Measurements from ENCODE around the gene ARPC2.

ARPC2 gene

GRCh38 chr2:218245214-218245613 lies 28.2 kb downstream of the ARPC2 start:
- peaks cover 37% of the 10 kb centered on the region for H3K4me1 Mint-ChIP-seq (ENCODE audit: low read depth)
- H3K9me3 Mint-ChIP-seq: no peaks in the 10 kb centered on the region

GRCh38 chr2:218249691-218250090 lies 32.7 kb downstream of the ARPC2 start:
- H3K36me3 Mint-ChIP-seq (ENCODE audit: low read depth): peaks cover 100% of the 10 kb centered on the region
- no peak overlapping the region for H3K4me3 Mint-ChIP-seq
- H3K27ac Mint-ChIP-seq: peak overlapping the region; percentile 81
- no peaks in the 10 kb centered on the region for H3K27me3 Mint-ChIP-seq
- H3K4me1 Mint-ChIP-seq (ENCODE audit: low read depth): peaks cover 73% of the 10 kb centered on the region
- H3K9me3 Mint-ChIP-seq: no peaks in the 10 kb centered on the region
- intact Hi-C loops (cut with micrococcal nuclease): loop anchor here (5.0 kb wide), 1 partner anchor 62 kb away; no protein-coding TSS in a partner anchor

More at GRCh38 chr2:218245214-218245613, 28.2 kb downstream of the ARPC2 start:
- no peaks in the 10 kb centered on the region for H3K27me3 Mint-ChIP-seq
- no peak overlapping the region for H3K4me3 Mint-ChIP-seq
- peak overlapping the region; percentile 27 for H3K27ac Mint-ChIP-seq
- H3K36me3 Mint-ChIP-seq (ENCODE audit: low read depth): peaks cover 100% of the 10 kb centered on the region
- intact Hi-C loops (cut with micrococcal nuclease): loop anchor here (5.0 kb wide), 1 partner anchor 58 kb away; no protein-coding TSS in a partner anchor

DNA sequence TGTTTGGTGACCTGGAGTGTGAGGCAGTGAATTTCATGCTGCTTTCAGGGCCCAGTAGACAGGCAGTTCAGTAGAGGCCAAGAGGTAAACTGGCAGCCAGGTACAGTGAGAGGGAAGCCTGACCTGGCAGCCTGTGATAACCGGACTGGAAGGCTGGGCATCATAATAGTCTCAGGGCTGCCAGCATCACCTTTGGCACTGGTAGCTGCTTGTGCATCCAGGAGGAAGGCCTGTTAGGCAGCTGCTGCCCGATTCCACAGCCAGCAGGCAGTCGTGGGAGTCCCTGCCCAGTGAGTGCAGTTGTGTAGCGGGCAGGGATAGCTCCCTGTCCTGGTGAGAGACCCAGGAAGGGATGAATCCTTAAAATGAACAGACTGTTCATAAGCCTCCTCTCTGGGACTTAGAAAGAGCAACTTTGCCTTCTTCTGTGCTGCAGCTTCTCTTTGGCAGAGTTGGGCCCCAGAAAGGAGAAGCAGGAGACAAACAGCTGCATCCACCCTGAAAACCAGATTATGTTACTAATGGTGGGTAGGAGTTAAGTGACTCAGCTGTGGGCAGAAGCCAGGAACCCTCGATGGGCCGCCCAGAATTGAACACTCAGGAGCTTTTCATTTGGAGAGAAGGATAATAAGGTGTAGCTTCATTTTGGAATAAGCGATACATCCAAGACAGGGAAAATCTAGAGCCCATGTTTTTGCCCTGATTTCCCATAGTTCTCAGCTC lies 35.7 kb downstream of the ARPC2 start:
- Mint-ChIP-seq H3K27ac (peak overlapping the region; percentile 81), H3K36me3 (ENCODE audit: low read depth) (peaks cover 92% of the 10 kb centered on the region), H3K9me3 (no peaks in the 10 kb centered on the region), H3K27me3 (no peaks in the 10 kb centered on the region), H3K4me3 (peak overlapping the region; percentile 30), H3K4me1 (ENCODE audit: low read depth) (peaks cover 95% of the 10 kb centered on the region)
- intact Hi-C loops (cut with micrococcal nuclease): no loop called here

GRCh38 chr2:218253232-218253625 lies 36.2 kb downstream of the ARPC2 start:
- no peaks in the 10 kb centered on the region for H3K9me3 Mint-ChIP-seq
- peaks cover 95% of the 10 kb centered on the region for H3K4me1 Mint-ChIP-seq (ENCODE audit: low read depth)
- intact Hi-C loops (cut with micrococcal nuclease): no loop called here
- H3K4me3 Mint-ChIP-seq: no peak overlapping the region
- H3K36me3 Mint-ChIP-seq (ENCODE audit: low read depth): peaks cover 86% of the 10 kb centered on the region
- H3K27ac Mint-ChIP-seq: peak overlapping the region; percentile 81
- no peaks in the 10 kb centered on the region for H3K27me3 Mint-ChIP-seq

DNA sequence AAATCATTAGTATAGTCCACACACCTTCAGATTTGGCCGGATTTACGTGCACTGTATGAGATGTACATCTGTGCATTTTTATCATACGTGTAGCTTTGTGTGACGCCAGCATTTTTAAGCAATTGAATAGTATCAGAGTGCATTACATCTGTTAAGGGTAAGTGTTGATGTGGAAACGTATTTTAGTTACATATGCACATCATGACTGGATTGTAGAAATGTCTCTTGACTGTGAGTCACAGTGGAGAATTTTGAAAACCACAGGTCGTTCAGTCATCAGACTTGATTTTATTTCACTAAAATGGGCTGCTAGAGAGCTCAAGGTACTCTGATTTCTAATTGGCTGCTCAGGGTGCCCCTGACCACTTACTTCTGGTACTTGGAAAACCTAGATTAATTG lies 38.5 kb downstream of the ARPC2 start:
- H3K36me3 Mint-ChIP-seq (ENCODE audit: low read depth): peaks cover 64% of the 10 kb centered on the region
- peaks cover 95% of the 10 kb centered on the region for H3K4me1 Mint-ChIP-seq (ENCODE audit: low read depth)
- peak overlapping the region; percentile 81 for H3K27ac Mint-ChIP-seq
- intact Hi-C loops (cut with micrococcal nuclease): loop anchor here (5.0 kb wide), 1 partner anchor 38 kb away; the partner anchor contains the start of gene ARPC2
- no peak overlapping the region for H3K4me3 Mint-ChIP-seq
- H3K9me3 Mint-ChIP-seq: no peaks in the 10 kb centered on the region
- H3K27me3 Mint-ChIP-seq: no peaks in the 10 kb centered on the region

DNA sequence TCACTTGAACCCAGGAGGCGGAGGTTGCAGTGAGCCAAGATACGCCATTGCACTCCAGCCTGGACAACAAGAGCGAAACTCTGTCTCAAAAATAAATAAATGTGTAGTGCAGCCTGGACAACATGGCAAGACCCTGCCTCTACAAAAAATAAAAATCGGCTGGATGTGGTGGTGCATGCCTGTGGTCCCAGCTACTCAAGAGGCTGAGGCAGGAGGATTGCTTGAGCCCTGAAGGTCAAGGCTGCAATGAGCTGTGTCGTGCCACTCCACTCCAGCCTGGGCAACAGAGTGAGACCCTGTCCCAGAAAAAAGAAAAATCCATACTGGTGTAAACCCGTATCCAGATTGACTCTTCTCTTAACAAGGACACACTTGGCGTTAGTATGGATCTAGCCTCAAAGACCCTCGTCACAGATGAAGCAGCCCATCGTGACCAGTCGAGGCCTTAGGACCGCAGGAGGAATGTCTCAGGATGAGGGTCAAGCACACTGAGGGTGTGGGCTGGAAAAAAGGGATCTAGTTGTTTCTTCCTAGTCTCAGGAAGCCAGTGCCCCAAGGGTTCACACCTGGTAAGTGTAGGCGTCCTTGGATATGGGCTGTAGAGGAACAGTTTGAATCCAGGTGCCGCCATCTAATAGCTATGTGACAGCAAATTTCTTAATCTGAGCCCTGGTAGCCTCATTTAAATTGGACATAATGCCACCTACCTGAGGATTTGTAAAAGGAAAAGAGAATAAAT lies 39.8 kb downstream of the ARPC2 start:
- Mint-ChIP-seq H3K27ac (peak overlapping the region; percentile 81), H3K9me3 (no peaks in the 10 kb centered on the region), H3K27me3 (no peaks in the 10 kb centered on the region), H3K36me3 (ENCODE audit: low read depth) (peaks cover 51% of the 10 kb centered on the region), H3K4me1 (ENCODE audit: low read depth) (peaks cover 95% of the 10 kb centered on the region), H3K4me3 (no peak overlapping the region)
- intact Hi-C loops (cut with micrococcal nuclease): loop anchor here (5.0 kb wide), 1 partner anchor 39 kb away; the partner anchor contains the start of gene ARPC2

DNA sequence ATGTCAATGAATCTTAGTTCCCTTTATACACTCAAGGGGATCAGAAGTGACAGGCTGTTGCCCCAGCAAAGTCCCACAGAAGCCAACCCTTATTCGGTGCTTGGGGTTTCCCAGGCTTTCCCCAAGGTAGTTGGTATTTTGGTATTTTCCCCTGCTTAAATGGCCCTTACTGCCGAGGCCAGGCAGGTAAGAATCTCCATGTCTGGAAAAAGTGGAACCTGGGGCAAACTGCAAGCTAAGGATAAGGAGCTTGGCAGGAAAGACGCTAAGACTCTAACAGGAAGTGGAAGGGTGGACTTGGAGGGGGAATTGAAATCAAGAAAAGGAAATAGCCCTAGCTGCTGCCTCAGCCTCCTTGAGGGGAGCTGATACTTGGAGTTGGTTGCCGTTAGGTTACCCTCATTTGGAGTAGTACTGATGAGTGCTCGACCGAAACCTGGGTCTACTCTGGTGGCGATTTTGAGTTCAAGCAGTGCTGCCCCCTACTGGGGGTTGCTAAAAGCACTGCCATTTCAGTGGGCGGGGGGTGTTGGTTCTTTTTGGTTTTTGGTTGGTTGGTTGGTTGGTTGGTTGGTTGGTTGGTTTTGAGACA lies 40.5 kb downstream of the ARPC2 start:
- Mint-ChIP-seq H3K4me3 (no peak overlapping the region), H3K4me1 (ENCODE audit: low read depth) (peaks cover 95% of the 10 kb centered on the region)

DNA sequence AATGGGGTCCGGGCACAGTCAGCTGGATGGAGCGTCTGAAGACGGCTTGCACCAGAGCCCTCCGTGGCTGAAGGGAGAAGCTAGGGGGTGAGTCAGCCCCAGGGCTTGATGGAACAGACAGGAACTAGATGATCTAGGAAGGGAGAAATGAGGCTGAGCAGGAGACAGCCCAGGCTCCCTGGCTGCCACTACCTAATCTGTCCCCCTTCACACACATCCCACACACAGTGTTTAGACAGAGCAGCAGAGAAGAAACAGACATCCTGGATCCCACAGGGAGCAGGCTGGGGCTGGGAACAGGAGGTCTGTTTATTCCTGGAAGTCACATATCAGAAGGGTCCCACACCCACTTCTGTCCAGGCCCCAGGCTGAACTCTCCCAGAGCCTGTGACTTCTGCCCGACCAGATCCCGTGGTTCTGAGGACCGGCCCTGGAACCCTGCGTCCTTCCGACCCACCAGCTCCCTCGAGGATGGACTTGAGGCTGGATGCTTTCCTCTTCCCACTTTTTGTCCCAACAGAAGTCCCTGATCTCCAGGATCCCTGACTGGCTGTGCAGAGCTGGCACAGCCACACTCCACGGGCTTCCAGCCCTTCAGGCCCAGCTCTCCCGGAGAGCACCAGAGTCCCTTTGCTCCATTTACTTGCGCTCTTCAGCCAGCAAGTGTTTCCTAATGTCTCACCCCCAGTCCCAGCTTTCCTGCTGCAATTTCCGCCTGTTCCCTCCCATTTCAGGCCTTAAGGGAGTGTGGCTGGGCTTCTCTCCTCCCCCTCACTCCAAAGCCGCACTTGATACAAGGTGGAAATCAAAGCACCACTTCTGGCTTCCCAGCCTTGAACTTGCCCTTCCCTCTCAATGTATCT lies 42.3 kb downstream of the ARPC2 start:
- intact Hi-C loops (cut with micrococcal nuclease): loop anchor here (5.0 kb wide), 1 partner anchor 42 kb away; the partner anchor contains the start of gene ARPC2
- peaks cover 45% of the 10 kb centered on the region for H3K36me3 Mint-ChIP-seq (ENCODE audit: low read depth)
- H3K9me3 Mint-ChIP-seq: no peaks in the 10 kb centered on the region
- peak overlapping the region; percentile 81 for H3K27ac Mint-ChIP-seq
- peaks cover 95% of the 10 kb centered on the region for H3K4me1 Mint-ChIP-seq (ENCODE audit: low read depth)
- H3K4me3 Mint-ChIP-seq: no peak overlapping the region
- H3K27me3 Mint-ChIP-seq: no peaks in the 10 kb centered on the region

More for the DNA sequence above, 40.5 kb downstream of the ARPC2 start:
- intact Hi-C loops (cut with micrococcal nuclease): loop anchor here (5.0 kb wide), 1 partner anchor 40 kb away; the partner anchor contains the start of gene ARPC2
- H3K27ac Mint-ChIP-seq: peak overlapping the region; percentile 81
- peaks cover 45% of the 10 kb centered on the region for H3K36me3 Mint-ChIP-seq (ENCODE audit: low read depth)
- H3K27me3 Mint-ChIP-seq: no peaks in the 10 kb centered on the region
- H3K9me3 Mint-ChIP-seq: no peaks in the 10 kb centered on the region

DNA sequence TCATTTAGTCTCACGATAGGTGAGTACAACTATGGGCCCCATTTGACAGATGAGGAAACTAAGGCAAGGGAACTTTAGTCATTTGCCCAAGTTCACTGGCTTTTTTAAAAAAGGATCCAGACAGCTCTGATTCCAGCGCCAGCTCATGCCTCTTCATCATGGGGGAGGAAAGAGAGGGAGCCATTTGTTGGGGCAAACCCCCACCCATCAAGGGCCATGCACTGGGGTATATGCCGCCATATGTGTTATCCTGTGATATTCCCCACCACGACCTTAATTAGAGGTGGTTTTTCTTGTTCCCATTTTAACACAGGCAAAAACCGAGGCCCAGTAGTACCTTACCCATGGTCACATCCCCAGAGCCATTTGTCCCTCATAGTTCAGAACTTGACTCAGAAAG lies 43.2 kb downstream of the ARPC2 start:
- no peaks in the 10 kb centered on the region for H3K9me3 Mint-ChIP-seq
- peaks cover 45% of the 10 kb centered on the region for H3K36me3 Mint-ChIP-seq (ENCODE audit: low read depth)
- H3K27me3 Mint-ChIP-seq: no peaks in the 10 kb centered on the region
- H3K4me3 Mint-ChIP-seq: no peak overlapping the region
- H3K27ac Mint-ChIP-seq: peak overlapping the region; percentile 81
- peaks cover 98% of the 10 kb centered on the region for H3K4me1 Mint-ChIP-seq (ENCODE audit: low read depth)
- intact Hi-C loops (cut with micrococcal nuclease): no loop called here

DNA sequence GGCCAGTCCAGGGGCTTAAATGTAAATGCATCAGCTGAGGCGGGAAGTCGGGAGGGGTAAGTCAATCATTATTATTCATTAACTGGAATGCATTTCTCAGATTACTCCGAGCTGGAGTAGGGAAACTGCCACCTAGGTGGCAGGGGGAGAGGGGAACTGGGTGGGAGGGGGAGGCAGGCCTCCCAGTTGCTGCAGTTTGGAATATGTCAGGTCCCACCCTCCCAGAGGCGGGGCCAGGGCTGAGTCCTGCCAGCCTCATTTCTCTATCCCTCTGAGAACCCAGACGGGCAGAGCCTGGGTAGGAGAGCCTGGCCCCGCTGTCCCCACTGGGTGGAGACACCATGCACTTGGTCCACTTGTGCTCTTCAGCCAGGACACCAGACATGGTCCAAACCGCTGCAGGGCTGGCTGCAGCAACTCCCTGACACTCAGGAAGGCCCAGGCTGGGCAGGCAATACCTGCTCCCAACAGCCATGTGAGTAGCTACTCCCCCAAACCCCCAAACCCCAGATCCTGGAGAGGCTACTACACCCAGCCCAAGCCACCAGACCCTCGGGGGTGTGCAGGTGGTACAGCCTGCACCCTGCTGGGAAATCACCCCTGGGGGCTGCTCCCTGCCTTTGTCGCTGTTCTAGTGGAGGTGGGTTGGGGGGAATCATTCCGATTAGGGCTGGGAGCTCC lies 43.9 kb downstream of the ARPC2 start, which contains the start of gene GPBAR1:
Gene GPBAR1, plus strand, starts transcription at position 274 of the 681 bp plus-strand sequence. CDS start 1,710 bp downstream, outside the sequence.
- intact Hi-C loops (cut with micrococcal nuclease): no loop called here
- Mint-ChIP-seq H3K27ac (peak within 1 kb of the TSS; percentile 81), H3K27me3 (no peaks in the 10 kb centered on the region), H3K4me1 (ENCODE audit: low read depth) (peaks cover 98% of the 10 kb centered on the region), H3K9me3 (no peaks in the 10 kb centered on the region), H3K36me3 (ENCODE audit: low read depth) (peaks cover 45% of the 10 kb centered on the region), H3K4me3 (peak within 1 kb of the TSS; percentile 68)

DNA sequence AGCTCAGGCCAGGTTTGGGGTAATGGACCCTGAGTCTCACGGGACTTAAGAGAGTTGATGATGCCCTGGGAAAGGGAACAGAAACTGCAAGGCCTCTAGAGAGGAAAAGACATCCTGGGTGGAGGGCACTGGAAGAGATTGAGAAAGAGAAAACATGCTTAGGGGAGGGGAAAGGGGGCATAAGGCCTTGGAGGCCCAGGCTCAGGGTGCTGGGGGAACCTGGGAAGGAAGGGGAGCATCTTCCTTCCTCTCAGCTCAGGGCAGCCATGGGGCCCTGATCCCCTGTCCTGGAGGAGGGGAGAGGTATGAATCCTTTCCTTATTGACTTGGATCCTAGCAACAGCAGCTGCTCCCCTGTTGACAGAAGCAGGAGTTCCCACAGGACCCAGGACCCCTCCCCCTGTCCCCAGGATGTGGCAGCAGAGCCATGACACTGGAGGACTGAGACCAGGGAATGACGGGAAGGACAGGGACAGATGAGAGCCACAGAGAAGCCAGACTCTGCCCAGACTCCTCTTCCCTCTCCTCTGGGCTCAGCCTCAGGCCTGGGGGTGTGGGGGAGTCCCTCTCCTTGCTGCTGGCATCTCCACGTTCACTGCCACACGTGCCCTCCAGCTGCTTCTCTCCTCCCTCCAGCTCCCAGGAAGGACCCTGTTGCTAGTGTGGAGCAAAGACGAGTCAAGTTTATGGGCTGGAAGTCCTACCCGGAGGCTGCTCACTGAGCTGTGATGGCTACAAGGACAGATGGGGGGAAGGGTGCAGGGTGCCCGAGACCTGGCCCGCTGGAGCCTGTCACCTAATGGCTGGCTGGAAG lies 44.6 kb downstream of the ARPC2 start:
- Mint-ChIP-seq H3K9me3 (no peaks in the 10 kb centered on the region), H3K4me3 (peak overlapping the region; percentile 68), H3K36me3 (ENCODE audit: low read depth) (peaks cover 45% of the 10 kb centered on the region), H3K27ac (peak overlapping the region; percentile 81), H3K27me3 (no peaks in the 10 kb centered on the region), H3K4me1 (ENCODE audit: low read depth) (peaks cover 98% of the 10 kb centered on the region)
- intact Hi-C loops (cut with micrococcal nuclease): no loop called here

DNA sequence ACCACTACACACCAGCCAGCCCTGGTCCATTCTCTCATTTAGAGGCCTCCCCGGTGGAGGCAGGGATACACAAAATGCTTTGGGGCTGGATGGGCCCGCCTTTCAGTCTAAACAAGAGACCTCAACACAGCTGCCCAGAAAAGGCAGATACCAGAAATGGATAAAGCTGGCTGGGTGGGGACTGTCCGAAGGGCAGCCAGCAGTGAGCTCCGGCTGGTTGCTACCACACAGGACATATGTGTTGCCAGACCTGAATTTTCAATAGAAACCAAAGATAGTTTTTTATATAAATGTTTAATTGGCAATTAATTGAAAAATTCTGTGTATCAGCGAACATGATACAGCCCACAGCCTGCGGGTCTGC lies 45.2 kb downstream of the ARPC2 start:
- intact Hi-C loops (cut with micrococcal nuclease): no loop called here
- Mint-ChIP-seq H3K36me3 (ENCODE audit: low read depth) (peaks cover 48% of the 10 kb centered on the region), H3K27ac (peak overlapping the region; percentile 81), H3K9me3 (no peaks in the 10 kb centered on the region), H3K27me3 (no peaks in the 10 kb centered on the region), H3K4me1 (ENCODE audit: low read depth) (peaks cover 98% of the 10 kb centered on the region), H3K4me3 (peak overlapping the region; percentile 68)

Measured in dendritic cell treated with granulocyte-macrophage colony-stimulating factor and Interleukin-4, amounts not matched to agents 40 ng/mL and 50 ng/mL, for 4 days (primary cell).